Measurements from ENCODE around the gene ANOS1.
A peak's percentile ranks its signal among the peaks of the same experiment; 100 is the strongest.
"Not testable (repeated sequence)": the region's sequence is repeated elsewhere in the genome, so short reads cannot be mapped to it uniquely, and the experiment has no call there.

ANOS1 gene

DNA sequence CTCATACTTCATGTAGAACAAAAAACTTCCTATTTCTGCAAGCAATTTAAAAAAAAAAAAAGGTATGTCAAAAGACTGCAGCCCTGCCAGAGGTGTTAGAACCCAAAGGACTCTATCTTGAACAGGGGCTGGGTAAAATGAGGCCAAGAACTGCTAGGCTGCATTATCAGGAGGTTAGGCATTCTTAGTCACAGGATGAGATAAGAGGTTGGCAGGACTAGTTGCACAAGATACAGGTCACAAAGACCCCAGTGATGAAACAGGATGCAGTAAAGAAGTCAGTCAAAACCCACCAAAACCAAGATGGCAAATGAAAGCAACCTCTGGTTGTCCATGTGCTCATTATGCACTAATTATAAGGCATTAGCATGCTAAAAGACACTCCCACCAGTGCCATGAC is 104.1 kb downstream of the ANOS1 start:
- no peak for DNase-seq (ENCODE audit: low read depth)

DNA sequence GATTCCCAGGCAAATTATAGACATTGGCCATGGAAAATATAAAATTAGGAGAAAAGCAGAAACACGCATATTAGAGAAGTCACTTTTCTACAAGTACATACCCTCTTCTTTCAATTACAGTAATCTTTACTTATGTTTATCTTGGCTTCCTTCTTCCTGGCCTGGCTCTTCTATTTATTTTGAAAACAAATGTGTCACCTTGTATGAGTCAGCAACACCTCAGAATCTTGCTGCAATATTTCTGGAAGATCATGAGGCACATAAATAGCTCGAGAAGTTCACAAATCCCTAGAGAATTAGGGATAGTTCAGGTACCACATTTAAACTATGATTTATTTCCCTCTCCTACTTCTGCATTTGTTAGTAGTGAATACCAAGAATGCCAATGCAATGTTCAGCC is 124.6 kb downstream of the ANOS1 start:
- peak; percentile 1 for DNase-seq (ENCODE audit: low read depth)

DNA sequence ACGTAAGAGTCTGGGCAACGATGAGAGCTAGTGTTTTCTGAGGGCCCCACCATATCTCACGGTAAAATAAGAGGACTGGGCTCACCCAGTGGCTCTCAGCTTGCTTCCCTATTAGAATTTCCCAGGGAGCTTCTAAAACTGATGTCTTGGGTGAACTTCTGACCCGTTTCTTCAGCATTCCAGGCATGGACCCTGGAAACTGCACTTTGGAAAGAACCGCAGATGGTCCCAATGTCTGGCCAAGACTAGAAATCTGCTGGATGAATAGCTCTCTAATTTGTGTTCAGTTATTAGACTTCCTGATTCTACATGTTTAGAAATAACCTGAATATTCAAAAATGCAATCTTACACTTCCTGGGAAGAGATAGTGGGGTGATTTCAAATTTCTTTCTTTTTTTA is 127.8 kb downstream of the ANOS1 start:
- no peak for DNase-seq (ENCODE audit: low read depth)

- DNase-seq (ENCODE audit: low read depth): no peak
Observed at GRCh38 chrX:8591501-8591900, 140.4 kb downstream of the ANOS1 start.

DNA sequence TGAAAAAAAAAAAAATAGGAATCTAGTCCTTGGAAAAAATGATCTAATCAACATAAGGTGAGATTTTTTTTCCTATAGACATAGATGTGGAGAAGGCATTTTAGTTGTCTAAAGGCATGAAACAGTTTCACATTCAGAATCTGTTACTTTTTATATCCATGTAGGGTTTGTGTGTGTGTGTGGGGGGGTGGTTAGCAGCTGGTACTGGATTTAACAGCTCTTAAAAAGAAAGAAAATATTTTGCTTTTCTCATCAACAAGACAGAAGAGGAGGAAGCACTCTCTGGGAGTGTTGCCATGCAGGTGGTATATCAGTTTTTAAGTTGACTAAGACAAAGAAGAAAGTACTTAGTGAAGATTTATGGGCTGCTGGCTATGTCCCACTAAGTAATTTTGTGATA is 145.0 kb downstream of the ANOS1 start:
- no peak for DNase-seq (ENCODE audit: low read depth)

GRCh38 chrX:8579602-8580001 is 152.3 kb downstream of the ANOS1 start:
- DNase-seq (ENCODE audit: low read depth): no peak

GRCh38 chrX:8576821-8577220 is 155.1 kb downstream of the ANOS1 start:
- DNase-seq (ENCODE audit: low read depth): no peak

DNA sequence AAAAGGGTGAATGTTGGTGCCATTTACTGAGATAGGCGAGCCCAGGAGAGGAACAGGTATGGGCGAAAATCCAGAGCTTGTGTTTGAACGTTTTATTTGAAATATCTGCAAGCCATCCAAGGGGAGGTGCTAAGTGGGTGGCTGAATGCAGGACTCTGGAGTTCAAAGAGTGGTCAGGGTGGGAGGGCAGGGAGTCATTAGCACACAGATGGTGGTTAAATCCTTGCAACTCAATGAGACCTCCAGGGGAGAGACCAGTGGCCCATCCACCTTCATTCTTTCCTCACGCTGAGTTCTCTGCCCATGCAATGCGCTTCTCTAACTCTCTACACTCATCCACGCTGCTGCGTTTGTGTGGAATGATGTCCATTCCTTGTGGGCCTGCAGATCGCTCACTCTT is 166.2 kb downstream of the ANOS1 start:
- no peak for DNase-seq (ENCODE audit: low read depth)

DNA sequence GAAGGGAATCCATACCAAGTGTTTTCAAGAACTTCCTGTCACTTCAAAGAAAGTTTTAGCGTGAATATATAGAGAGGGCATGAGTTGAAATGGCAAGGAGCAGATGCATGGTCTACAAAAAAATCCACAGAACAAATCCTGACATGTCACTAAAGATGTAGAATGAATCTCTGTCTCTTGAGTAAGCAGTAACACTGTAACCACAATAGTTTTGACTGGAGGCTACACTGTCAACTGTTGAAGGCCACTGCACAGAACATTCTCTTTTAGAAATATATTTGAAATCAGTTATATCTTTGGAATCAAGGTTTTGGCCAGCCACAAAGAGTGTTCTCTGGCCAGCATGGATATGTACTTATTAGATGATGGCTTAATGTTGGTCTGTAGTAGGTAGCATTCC is 183.5 kb downstream of the ANOS1 start:
- DNase-seq (ENCODE audit: low read depth): no peak

DNA sequence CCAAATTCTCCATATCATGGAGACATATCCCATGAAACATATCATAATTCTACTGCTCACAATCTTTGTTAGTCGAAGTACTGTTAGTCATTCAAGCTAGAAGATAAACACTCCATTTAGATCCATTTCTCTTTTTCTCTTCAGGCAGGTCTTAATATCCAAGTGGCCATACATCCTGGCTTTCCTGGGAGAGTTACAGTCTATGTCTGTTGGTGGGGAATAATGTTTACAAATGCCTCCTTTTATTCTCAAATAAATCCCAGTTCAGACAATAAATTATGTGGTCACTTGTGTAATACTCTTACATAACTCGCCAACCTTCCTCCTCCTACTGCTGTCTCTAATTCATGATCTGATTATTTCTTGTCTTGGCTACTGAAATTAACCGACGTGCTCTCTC is 185.2 kb downstream of the ANOS1 start:
- DNase-seq (ENCODE audit: low read depth): no peak

DNA sequence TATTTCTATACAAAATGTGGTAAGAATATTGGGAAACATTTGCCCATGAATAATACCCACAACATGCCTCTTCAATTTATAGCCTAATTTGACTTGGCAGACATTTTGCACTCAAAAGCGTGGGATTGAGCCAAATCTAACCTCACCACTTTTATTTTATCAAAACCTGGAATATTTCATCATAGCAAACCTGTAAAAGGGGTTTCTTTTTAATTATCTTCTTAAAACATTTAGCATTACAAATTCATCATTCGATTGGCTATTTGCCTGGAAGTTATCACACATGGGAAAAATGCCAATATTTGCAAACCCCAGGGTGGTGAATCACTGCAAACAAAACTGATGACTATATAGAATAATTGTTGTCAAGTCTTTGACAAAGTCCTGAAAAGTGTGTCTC is 211.1 kb downstream of the ANOS1 start:
- no peak for DNase-seq (ENCODE audit: low read depth)

GRCh38 chrX:8520178-8520577 is 211.8 kb downstream of the ANOS1 start:
- DNase-seq (ENCODE audit: low read depth): no peak

GRCh38 chrX:8504451-8504850 is 227.5 kb downstream of the ANOS1 start:
- DNase-seq (ENCODE audit: low read depth): no peak

DNA sequence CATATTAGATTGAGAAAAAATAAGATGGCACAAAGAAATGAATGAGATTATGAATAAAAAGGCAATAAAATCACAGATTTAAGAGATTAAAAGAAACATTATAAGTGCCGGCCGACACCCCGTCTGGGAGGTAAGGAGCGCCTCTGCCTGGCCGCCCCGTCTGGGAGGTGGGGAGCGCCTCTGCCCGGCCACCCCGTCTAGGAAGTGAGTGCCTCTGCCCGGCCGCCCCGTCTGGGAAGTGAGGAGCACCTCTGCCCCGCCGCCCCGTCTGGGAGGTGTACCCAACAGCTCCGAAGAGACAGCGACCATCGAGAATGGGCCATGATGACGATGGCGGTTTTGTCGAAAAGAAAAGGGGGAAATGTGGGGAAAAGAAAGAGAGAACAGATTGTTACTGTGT is 229.8 kb downstream of the ANOS1 start:
- DNase-seq (ENCODE audit: low read depth): not testable (repeated sequence)

GRCh38 chrX:8500203-8500602 is 231.7 kb downstream of the ANOS1 start:
- DNase-seq (ENCODE audit: low read depth): no peak

DNA sequence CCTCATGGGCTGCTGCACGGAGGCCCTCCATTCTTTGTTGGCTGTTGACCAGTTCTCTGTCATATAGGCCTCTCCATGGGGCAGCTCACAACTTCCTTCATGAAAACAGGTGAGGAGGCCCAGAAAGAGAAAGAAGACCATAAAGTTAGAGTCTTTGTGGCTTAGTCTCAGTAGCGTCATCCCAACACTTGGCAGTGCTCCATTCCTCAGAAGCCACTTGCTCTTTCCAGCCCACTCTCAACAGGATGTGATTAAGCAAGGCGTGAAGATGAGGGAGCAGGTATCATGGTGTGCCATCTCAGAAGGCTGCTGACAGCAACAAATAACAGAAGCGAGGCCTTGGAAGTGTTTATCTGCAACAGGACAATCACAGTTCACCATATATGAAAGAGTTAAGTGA is 236.9 kb downstream of the ANOS1 start:
- not testable (repeated sequence) for DNase-seq (ENCODE audit: low read depth)

- DNase-seq (ENCODE audit: low read depth): no peak
Observed at GRCh38 chrX:8484360-8484949, 247.5 kb downstream of the ANOS1 start.

Data from fibroblast of gingiva (primary cell).